Measurements from ENCODE around the gene ADSS2.
A peak's percentile ranks its signal among the peaks of the same experiment; 100 is the strongest.

The ADSS2 gene

DNA sequence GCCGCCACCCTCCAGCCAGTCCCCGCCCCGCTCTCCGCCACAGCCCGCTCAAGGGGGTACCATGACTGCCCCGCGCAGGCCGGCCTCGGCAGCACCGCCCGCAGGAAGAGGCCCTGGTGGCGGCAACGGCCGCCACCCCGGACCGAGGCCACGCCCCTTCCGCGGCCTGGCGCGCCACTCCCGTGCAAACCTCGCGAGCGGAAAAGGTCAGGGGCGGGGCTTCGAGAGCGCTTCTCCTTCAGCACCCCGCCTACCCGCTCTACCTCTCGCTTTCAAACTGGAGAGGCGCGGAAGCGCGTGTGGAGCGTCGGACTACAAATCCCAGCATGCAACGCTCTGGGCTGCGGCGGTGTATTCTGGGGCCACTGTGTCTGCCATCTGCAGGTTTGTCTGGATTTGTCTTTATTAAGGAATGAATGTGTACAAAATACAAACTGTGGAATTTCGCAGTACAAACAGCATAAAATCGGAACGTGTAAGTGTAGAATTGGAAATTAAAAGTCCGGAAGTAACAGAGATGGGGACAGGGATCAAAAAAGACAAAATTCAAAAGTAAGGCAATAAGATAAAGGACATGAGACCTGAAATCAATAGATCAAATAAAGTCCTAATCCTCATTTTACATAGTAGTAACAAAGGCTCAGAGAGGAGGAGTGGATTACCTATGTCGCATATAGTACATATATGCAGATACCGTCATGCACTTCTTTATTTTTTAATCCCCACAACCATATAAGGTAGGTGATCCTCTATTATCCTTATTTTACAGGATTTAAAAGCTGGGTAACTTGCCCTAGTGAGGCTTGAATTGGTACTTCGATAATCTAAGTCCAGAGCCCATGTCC is 464 bp upstream of the ADSS2 start:
- DNase-seq (ENCODE audit: low read depth in 2 of 2): peak; percentile 99 to 100
- TF ChIP-seq, protein P1, sequence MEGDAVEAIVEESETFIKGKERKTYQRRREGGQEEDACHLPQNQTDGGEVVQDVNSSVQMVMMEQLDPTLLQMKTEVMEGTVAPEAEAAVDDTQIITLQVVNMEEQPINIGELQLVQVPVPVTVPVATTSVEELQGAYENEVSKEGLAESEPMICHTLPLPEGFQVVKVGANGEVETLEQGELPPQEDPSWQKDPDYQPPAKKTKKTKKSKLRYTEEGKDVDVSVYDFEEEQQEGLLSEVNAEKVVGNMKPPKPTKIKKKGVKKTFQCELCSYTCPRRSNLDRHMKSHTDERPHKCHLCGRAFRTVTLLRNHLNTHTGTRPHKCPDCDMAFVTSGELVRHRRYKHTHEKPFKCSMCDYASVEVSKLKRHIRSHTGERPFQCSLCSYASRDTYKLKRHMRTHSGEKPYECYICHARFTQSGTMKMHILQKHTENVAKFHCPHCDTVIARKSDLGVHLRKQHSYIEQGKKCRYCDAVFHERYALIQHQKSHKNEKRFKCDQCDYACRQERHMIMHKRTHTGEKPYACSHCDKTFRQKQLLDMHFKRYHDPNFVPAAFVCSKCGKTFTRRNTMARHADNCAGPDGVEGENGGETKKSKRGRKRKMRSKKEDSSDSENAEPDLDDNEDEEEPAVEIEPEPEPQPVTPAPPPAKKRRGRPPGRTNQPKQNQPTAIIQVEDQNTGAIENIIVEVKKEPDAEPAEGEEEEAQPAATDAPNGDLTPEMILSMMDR (IDR thresholded peaks at IDR 0.05; ENCODE audit: low read depth, low read length): peak; percentile 30
- peak overlapping the region; percentile 27 to 95 for H3K4me3 ChIP-seq (replicated peaks in 1 of 2; ENCODE audit: low read depth in 2 of 2, low read length in 2 of 2)

DNA sequence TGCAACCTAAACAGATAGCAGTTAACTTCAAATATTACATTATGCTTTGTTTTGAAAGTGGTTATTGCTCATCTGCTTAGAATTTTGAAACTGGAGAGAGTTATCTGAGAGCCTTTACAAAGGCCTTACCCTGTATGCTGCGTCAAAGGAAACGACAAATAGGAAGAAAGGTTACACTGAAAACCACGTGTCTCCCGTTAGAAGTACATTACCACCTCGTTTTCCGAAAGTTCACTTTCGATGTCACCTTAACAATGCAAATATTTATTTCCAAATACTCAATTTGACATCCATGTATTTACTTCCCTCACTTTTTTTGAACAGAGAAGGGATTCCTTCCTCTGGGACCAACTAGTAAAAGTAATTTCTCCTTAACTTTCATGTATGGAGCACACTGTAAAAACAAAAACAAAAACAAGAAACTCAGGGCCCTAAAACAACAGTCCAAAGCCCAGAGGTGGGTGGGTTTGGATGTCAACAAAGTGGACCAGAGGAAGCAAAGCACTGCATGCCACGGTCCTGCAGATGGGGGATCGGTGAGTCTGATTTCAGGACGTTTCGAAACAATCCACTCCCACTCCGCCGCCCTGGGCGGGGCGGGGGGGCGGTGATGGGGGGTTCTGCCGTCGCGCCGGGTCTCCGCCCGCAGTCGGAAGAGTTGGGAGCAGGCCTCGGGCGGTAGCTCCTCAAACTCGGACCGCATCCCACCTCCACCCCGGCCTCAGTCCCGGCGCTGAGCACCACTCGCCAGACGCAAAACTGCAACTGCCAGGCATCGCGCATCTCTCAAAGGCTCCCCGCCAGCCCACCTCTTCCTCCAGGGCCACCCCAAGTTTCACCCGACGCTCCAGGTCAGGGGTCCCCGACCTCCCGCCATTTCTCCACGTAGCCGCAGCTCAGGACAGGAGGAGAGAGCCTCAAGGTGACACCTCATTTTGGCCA is 841 bp downstream of the ADSS2 start:
- peak overlapping the region; percentile 92 to 95 for H3K4me3 ChIP-seq (replicated peaks in 1 of 2; ENCODE audit: low read depth in 2 of 2, low read length in 2 of 2)
- TF ChIP-seq, protein P1 (IDR thresholded peaks at IDR 0.05; ENCODE audit: low read depth, low read length): no peak
- peak; percentile 75 to 84 for DNase-seq (ENCODE audit: low read depth in 2 of 2)

DNA sequence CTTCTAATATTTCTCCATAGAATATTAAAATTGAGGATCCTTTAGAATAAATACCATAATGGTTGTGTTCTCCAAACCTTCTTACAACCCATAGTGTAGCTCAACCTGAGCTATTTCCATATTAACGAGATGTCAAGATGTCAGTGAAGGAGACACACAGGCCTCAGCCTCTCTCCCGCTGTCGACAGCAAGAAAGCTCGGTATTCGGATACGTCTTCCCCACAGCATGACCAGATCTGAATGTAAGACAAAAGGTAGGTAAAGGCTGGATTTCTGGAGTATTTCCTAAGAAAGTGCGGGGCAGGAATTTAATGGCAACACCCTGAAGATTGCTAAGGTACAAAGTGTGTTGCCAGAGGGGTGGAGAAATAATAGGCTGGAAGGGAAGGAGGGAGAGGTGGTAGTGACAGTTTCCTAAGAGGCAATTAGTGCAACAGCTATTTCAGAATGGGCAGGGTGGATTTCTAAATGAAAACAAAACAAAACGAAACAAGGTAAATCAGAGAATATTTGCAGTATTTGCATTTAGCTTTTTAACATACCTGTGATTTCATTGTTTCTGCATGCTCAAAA is 1.7 kb downstream of the ADSS2 start:
- H3K4me3 ChIP-seq (replicated peaks in 1 of 2; ENCODE audit: low read depth in 2 of 2, low read length in 2 of 2): peak overlapping the region; percentile 92 to 95
- TF ChIP-seq, protein P1 (IDR thresholded peaks at IDR 0.05; ENCODE audit: low read depth, low read length): no peak
- DNase-seq (ENCODE audit: low read depth in 2 of 2): no peak

DNA sequence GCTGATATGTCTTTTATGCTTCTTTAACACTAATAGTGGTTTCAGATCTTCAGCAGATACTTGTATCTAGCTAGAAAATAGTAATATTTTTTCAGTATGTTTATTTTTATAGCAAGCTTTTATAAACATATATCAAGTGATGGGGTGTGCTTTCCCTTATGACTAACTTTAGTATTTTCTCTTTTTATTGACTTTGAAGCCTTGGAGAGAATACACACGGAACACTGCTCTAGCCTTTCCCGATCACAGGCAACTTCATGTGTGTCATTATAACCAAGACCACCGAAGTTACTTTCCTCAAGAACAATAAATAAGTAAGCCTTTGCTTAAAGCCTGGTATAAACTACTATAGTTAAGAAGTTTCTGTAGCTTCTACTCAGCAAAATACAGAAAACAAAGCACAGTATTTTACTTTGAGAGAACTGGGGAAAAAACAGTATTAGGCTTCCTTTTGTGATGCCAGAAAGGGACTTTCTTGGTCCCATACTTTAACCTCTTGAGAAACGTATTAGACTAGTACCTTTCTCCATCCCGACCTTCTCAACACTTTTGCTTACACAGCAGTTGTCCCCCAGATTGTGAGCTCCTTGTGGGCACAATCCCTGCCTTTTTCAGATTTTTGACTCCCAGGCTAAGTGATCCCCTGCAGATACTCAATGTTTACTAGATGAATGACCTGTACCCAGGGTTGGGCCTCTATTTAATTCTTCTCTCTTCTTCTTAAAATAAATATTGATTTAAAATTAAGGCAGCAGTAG is 3.3 kb downstream of the ADSS2 start:
- TF ChIP-seq, protein P1 (IDR thresholded peaks at IDR 0.05; ENCODE audit: low read depth, low read length): no peak
- H3K4me3 ChIP-seq (replicated peaks in 1 of 2; ENCODE audit: low read depth in 2 of 2, low read length in 2 of 2): no peak overlapping the region
- DNase-seq (ENCODE audit: low read depth in 2 of 2): no peak

DNA sequence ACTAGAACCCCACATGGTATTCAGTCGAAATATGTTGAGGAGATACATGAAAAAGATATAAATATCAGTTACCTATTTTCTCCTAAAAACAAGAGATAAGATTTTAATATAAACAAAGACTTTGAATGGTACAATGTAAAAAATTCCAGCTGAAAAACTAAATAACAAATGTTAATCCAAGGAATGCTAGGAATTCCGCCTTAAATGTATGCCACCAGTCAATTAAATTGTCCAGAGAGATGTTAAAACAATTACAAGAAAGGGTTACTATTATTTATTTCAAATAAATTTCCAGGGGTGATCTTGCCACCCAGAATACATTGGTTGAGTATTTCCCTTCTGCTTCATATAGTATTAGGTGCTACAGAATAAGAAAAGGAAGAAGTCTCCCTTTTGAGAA is 4.2 kb downstream of the ADSS2 start:
- H3K4me3 ChIP-seq (replicated peaks in 1 of 2; ENCODE audit: low read depth in 2 of 2, low read length in 2 of 2): no peak overlapping the region
- no peak for DNase-seq (ENCODE audit: low read depth in 2 of 2)
- TF ChIP-seq, protein P1 (IDR thresholded peaks at IDR 0.05; ENCODE audit: low read depth, low read length): no peak

DNA sequence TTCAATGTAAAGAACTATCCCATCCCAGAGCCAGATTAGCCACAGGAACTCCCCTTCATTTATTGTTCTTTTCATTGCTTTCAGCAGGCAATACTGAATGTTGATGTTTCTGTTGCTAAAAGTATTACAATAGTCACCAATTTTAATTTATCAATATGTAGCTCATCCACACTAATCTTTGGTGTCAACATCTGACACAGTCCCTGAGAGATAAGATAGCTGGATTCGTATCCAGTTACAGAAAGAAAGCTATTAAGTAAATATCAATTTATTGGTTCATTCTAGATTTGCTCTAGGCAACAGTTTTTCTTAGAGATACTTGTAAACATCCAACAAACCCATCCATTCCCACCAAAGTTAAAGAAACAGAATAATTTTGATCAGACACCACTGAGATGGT is 4.7 kb downstream of the ADSS2 start:
- H3K4me3 ChIP-seq (replicated peaks in 1 of 2; ENCODE audit: low read depth in 2 of 2, low read length in 2 of 2): no peak overlapping the region
- TF ChIP-seq, protein P1 (IDR thresholded peaks at IDR 0.05; ENCODE audit: low read depth, low read length): no peak
- DNase-seq (ENCODE audit: low read depth in 2 of 2): no peak
